HEK293 (cell line): ENCODE results near the gene TRIM50.

Experiments
- CTCF ChIA-PET: fragments of 350-600 bp; formaldehyde crosslinking; extraction: SDS; loops from one replicate; lab custom pipeline; 2021; ENCODE audit warnings: antibody characterized with exemption; lab: Yijun Ruan, JAX
- POLR2A ChIA-PET: fragments of 300-600 bp; formaldehyde crosslinking; extraction: SDS; loops from one replicate; lab custom pipeline; 2020; ENCODE audit warnings: antibody characterized with exemption, inconsistent platforms; lab: Yijun Ruan, JAX
- H3K27ac ChIP-seq: fragments of 200-500 bp; sonication (Bioruptor generic); 2 replicates; pipeline ENCODE4 v1.5.1; 2014; ENCODE audit warnings: low read depth, low read length, control low read depth, inconsistent platforms; ENCODE audit errors: extremely low read depth
- H3K36me3 ChIP-seq, 2 experiments: fragments of 200-500 bp in 1 of 2; sonication (Bioruptor generic) in 1 of 2; 1 replicate in 1 of 2; 2 replicates in 1 of 2; pipeline ENCODE4 v1.5.1; 2014 to 2017; ENCODE audit warnings: inconsistent platforms in 2 of 2, low read length in 2 of 2; ENCODE audit not compliant: control insufficient read depth in 2 of 2, insufficient read depth in 1 of 2
- H3K4me1 ChIP-seq: fragments of 200-500 bp; sonication (Bioruptor generic); 2 replicates; pipeline ENCODE4 v1.5.1; 2014; ENCODE audit warnings: mild to moderate bottlenecking, low read length, inconsistent platforms; ENCODE audit not compliant: control insufficient read depth, insufficient read depth
- H3K4me3 ChIP-seq: 2 replicates; pipeline ENCODE4 v1.5.1; 2011; ENCODE audit warnings: low read depth, mild to moderate bottlenecking, control low read depth, low read length, moderate library complexity
- H3K9me3 ChIP-seq: fragments of 200-500 bp; sonication (Bioruptor generic); 2 replicates; pipeline ENCODE4 v1.5.1; 2014; ENCODE audit warnings: low read depth, low read length, inconsistent platforms; ENCODE audit not compliant: control insufficient read depth, insufficient read depth
- BCL11B ChIP-seq: fragments of 450-650 bp; formaldehyde crosslinking; IDR thresholded peaks from 2 replicates; pipeline ENCODE4 v1.5.1; 2016; ENCODE audit warnings: low read depth, missing biosample characterization, missing genetic modification characterization
- GLI4 ChIP-seq: fragments of 450-650 bp; formaldehyde crosslinking; IDR thresholded peaks from 2 replicates; pipeline ENCODE4 v1.5.1; 2016; ENCODE audit warnings: missing biosample characterization, missing genetic modification characterization
- HOXD13 ChIP-seq: sonication (generic); formaldehyde crosslinking; IDR thresholded peaks from 2 replicates; pipeline ENCODE4 v1.8.0; 2022; ENCODE audit warnings: missing genetic modification reagents, borderline replicate concordance
- KLF7 ChIP-seq: fragments of 450-650 bp; formaldehyde crosslinking; IDR thresholded peaks from 2 replicates; pipeline ENCODE4 v1.5.1; 2016; ENCODE audit warnings: missing biosample characterization, missing genetic modification characterization, borderline replicate concordance
- SP2 ChIP-seq: fragments of 450-650 bp; formaldehyde crosslinking; IDR thresholded peaks from 2 replicates; pipeline ENCODE4 v1.5.1; 2016; ENCODE audit warnings: missing biosample characterization, missing genetic modification characterization
- YY1 ChIP-seq: fragments of 450-650 bp; formaldehyde crosslinking; IDR thresholded peaks from 2 replicates; pipeline ENCODE4 v1.5.1; 2018; ENCODE audit warnings: missing biosample characterization, missing genetic modification characterization
- YY2 ChIP-seq: fragments of 450-650 bp; formaldehyde crosslinking; IDR thresholded peaks from 2 replicates; pipeline ENCODE4 v1.5.1; 2016; ENCODE audit warnings: missing biosample characterization, missing genetic modification characterization
- ZBTB26 ChIP-seq: fragments of 450-650 bp; formaldehyde crosslinking; optimal IDR thresholded peaks from 2 replicates; pipeline ENCODE3; 2016; ENCODE audit warnings: missing biosample characterization, mild to moderate bottlenecking, missing genetic modification characterization
- ZFP69B ChIP-seq: fragments of 450-650 bp; formaldehyde crosslinking; IDR thresholded peaks from 2 replicates; pipeline ENCODE4 v1.5.1; 2016; ENCODE audit warnings: missing biosample characterization, missing genetic modification characterization
- ZNF10 ChIP-seq: fragments of 450-650 bp; formaldehyde crosslinking; IDR thresholded peaks from 2 replicates; pipeline ENCODE4 v1.5.1; 2017; ENCODE audit warnings: missing biosample characterization, missing genetic modification characterization
- ZNF132 ChIP-seq: fragments of 450-650 bp; formaldehyde crosslinking; IDR thresholded peaks from 2 replicates; pipeline ENCODE4 v1.5.1; 2017; ENCODE audit warnings: missing biosample characterization, missing genetic modification characterization, borderline replicate concordance
- ZNF18 ChIP-seq: fragments of 450-650 bp; formaldehyde crosslinking; IDR thresholded peaks from 2 replicates; pipeline ENCODE4 v1.5.1; 2016; ENCODE audit warnings: missing biosample characterization, missing genetic modification characterization
- ZNF513 ChIP-seq: fragments of 450-650 bp; IDR thresholded peaks from 2 replicates; pipeline ENCODE4 v1.5.1; 2018; ENCODE audit warnings: missing biosample characterization, missing genetic modification characterization
- ZNF621 ChIP-seq: fragments of 450-650 bp; formaldehyde crosslinking; IDR thresholded peaks from 2 replicates; pipeline ENCODE4 v1.5.1; 2017; ENCODE audit warnings: missing biosample characterization, missing genetic modification characterization
- ZNF626 ChIP-seq: fragments of 450-650 bp; sonication (Bioruptor Pico); formaldehyde crosslinking; IDR thresholded peaks from 2 replicates; pipeline ENCODE4 v1.5.1; 2018; ENCODE audit warnings: missing biosample characterization, missing genetic modification characterization, inconsistent platforms
- ZNF664 ChIP-seq: fragments of 450-650 bp; formaldehyde crosslinking; IDR thresholded peaks from 2 replicates; pipeline ENCODE4 v1.5.1; 2016; ENCODE audit warnings: missing biosample characterization, missing genetic modification characterization
- ZNF701 ChIP-seq: fragments of 450-650 bp; formaldehyde crosslinking; IDR thresholded peaks from 2 replicates; pipeline ENCODE4 v1.5.1; 2016; ENCODE audit warnings: missing biosample characterization, missing genetic modification characterization
- ZNF707 ChIP-seq: fragments of 450-650 bp; formaldehyde crosslinking; IDR thresholded peaks from 2 replicates; pipeline ENCODE4 v1.5.1; 2016; ENCODE audit warnings: missing biosample characterization, missing genetic modification characterization
- TF ChIP-seq, protein P1 (sequence below): fragments of 450-650 bp; formaldehyde crosslinking; IDR thresholded peaks from 2 replicates; pipeline ENCODE4 v1.5.1; 2016; ENCODE audit warnings: missing biosample characterization, missing genetic modification characterization
- TF ChIP-seq, protein P2 (sequence below): fragments of 450-650 bp; formaldehyde crosslinking; IDR thresholded peaks from 2 replicates; pipeline ENCODE4 v1.5.1; 2016; ENCODE audit warnings: missing biosample characterization, missing genetic modification characterization, low read depth
- TF ChIP-seq, protein P3 (sequence below): fragments of 450-650 bp; formaldehyde crosslinking; IDR thresholded peaks from 2 replicates; pipeline ENCODE4 v1.5.1; 2016; ENCODE audit warnings: missing biosample characterization, missing genetic modification characterization
- TF ChIP-seq, protein P4 (sequence below): fragments of 450-650 bp; formaldehyde crosslinking; IDR thresholded peaks from 2 replicates; pipeline ENCODE4 v1.5.1; 2016; ENCODE audit warnings: missing biosample characterization, missing genetic modification characterization
- TF ChIP-seq, protein P5 (sequence below): fragments of 450-650 bp; formaldehyde crosslinking; IDR thresholded peaks from 2 replicates; pipeline ENCODE4 v1.5.1; 2017; ENCODE audit warnings: missing biosample characterization, missing genetic modification characterization

TRIM50 gene

DNA sequence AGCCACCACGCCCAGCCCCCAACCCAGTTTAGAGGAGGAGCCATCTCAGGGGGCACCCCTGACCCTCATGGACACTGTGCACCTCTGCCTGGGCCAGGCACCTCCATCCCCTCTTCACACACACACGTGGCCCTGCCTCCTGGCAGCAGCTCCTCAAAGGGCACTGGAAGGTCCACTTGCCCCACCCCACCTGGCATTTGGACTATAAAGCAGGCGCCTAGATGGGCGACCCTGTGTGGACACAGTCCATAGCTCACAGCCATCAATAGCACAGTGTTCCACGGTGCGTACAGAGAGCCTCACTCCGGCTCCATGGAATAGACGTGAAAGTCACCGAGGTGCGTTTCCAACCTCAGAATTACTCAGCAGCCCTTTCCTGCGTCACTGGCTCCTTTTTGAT, 41.1 kb upstream of the TRIM50 start (continued):
- TF ChIP-seq, protein P1, sequence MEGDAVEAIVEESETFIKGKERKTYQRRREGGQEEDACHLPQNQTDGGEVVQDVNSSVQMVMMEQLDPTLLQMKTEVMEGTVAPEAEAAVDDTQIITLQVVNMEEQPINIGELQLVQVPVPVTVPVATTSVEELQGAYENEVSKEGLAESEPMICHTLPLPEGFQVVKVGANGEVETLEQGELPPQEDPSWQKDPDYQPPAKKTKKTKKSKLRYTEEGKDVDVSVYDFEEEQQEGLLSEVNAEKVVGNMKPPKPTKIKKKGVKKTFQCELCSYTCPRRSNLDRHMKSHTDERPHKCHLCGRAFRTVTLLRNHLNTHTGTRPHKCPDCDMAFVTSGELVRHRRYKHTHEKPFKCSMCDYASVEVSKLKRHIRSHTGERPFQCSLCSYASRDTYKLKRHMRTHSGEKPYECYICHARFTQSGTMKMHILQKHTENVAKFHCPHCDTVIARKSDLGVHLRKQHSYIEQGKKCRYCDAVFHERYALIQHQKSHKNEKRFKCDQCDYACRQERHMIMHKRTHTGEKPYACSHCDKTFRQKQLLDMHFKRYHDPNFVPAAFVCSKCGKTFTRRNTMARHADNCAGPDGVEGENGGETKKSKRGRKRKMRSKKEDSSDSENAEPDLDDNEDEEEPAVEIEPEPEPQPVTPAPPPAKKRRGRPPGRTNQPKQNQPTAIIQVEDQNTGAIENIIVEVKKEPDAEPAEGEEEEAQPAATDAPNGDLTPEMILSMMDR (tag by site-specific recombination): no peak
- TF ChIP-seq ZBTB26 (no peak), ZNF10 (tag by site-specific recombination) (no peak), HOXD13 (CRISPR knock-in tag) (no peak)
- TF ChIP-seq, protein P2, sequence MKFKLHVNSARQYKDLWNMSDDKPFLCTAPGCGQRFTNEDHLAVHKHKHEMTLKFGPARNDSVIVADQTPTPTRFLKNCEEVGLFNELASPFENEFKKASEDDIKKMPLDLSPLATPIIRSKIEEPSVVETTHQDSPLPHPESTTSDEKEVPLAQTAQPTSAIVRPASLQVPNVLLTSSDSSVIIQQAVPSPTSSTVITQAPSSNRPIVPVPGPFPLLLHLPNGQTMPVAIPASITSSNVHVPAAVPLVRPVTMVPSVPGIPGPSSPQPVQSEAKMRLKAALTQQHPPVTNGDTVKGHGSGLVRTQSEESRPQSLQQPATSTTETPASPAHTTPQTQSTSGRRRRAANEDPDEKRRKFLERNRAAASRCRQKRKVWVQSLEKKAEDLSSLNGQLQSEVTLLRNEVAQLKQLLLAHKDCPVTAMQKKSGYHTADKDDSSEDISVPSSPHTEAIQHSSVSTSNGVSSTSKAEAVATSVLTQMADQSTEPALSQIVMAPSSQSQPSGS: no peak

GRCh38 chr7:73366990-73367389, 39.1 kb upstream of the TRIM50 start:
- Histone ChIP-seq H3K9me3 (no peaks in the 10 kb centered on the region), H3K4me3 (no peak overlapping the region), H3K27ac (no peak overlapping the region), H3K4me1 (no peaks in the 10 kb centered on the region), H3K36me3 (no peaks in the 10 kb centered on the region)
- POLR2A ChIA-PET: no interaction called here
- CTCF ChIA-PET: interaction anchor here (0.6 to 0.7 kb wide), 2 partner anchors 30 to 1234 kb away, joined by 3 read pairs; no protein-coding TSS in a partner anchor
- TF ChIP-seq YY1 (tag by site-specific recombination) (no peak), KLF7 (no peak), ZNF626 (tag by site-specific recombination) (no peak), ZFP69B (tag by site-specific recombination) (no peak), BCL11B (tag by site-specific recombination) (no peak), ZNF18 (tag by site-specific recombination) (no peak), ZNF707 (tag by site-specific recombination) (no peak), ZNF664 (no peak), GLI4 (tag by site-specific recombination) (no peak), SP2 (tag by site-specific recombination) (no peak), ZNF132 (tag by site-specific recombination) (no peak), ZNF701 (tag by site-specific recombination) (no peak), ZNF621 (tag by site-specific recombination) (no peak), YY2 (tag by site-specific recombination) (no peak), ZNF513 (tag by site-specific recombination) (no peak)
- TF ChIP-seq, protein P3, sequence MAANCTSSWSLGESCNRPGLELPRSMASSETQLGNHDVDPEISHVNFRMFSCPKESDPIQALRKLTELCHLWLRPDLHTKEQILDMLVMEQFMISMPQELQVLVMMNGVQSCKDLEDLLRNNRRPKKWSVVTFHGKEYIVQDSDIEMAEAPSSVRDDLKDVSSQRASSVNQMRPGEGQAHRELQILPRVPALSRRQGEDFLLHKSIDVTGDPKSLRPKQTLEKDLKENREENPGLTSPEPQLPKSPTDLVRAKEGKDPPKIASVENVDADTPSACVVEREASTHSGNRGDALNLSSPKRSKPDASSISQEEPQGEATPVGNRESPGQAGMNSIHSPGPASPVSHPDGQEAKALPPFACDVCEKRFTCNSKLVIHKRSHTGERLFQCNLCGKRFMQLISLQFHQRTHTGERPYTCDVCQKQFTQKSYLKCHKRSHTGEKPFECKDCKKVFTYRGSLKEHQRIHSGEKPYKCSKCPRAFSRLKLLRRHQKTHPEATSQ (tag by site-specific recombination): no peak
- TF ChIP-seq, protein P4, sequence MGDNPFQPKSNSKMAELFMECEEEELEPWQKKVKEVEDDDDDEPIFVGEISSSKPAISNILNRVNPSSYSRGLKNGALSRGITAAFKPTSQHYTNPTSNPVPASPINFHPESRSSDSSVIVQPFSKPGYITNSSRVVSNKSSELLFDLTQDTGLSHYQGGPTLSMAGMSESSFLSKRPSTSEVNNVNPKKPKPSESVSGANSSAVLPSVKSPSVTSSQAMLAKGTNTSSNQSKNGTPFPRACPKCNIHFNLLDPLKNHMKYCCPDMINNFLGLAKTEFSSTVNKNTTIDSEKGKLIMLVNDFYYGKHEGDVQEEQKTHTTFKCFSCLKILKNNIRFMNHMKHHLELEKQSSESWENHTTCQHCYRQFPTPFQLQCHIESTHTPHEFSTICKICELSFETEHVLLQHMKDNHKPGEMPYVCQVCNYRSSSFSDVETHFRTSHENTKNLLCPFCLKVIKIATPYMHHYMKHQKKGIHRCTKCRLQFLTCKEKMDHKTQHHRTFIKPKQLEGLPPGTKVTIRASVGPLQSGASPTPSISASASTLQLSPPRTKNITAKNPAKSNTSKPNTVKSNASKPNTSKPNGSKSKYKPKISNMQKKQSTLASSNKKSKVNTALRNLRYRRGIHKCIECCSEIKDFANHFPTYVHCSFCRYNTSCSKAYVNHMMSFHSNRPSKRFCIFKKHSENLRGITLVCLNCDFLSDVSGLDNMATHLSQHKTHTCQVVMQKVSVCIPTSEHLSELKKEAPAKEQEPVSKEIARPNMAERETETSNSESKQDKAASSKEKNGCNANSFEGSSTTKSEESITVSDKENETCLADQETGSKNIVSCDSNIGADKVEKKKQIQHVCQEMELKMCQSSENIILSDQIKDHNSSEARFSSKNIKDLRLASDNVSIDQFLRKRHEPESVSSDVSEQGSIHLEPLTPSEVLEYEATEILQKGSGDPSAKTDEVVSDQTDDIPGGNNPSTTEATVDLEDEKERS (tag by site-specific recombination): no peak
- TF ChIP-seq, protein P5, sequence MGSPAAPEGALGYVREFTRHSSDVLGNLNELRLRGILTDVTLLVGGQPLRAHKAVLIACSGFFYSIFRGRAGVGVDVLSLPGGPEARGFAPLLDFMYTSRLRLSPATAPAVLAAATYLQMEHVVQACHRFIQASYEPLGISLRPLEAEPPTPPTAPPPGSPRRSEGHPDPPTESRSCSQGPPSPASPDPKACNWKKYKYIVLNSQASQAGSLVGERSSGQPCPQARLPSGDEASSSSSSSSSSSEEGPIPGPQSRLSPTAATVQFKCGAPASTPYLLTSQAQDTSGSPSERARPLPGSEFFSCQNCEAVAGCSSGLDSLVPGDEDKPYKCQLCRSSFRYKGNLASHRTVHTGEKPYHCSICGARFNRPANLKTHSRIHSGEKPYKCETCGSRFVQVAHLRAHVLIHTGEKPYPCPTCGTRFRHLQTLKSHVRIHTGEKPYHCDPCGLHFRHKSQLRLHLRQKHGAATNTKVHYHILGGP (tag by site-specific recombination): no peak
